Fibroblast of lung (primary cell): ENCODE data around the gene OR13J1.
"Not testable (repeated sequence)": the region's sequence is repeated elsewhere in the genome, so short reads cannot be mapped to it uniquely, and the experiment has no call there.

ENCODE experiments used
- CTCF ChIP-seq, 2 donors: IDR thresholded peaks in 1 of 2; conservative IDR thresholded peaks in 1 of 2; 1 replicate in 1 of 2; 2 replicates in 1 of 2; pipeline ENCODE4 v1.5.1; 2011 to 2012; ENCODE audit warnings: low read length in 2 of 2, control low read depth in 1 of 2, inconsistent platforms in 1 of 2, low read depth in 1 of 2, mild to moderate bottlenecking in 1 of 2
- EZH2 ChIP-seq: IDR thresholded peaks from 2 replicates; pipeline ENCODE4 v1.5.1; 2012; ENCODE audit warnings: low read length, control low read depth, mild to moderate bottlenecking; ENCODE audit errors: missing control alignments

DNA sequence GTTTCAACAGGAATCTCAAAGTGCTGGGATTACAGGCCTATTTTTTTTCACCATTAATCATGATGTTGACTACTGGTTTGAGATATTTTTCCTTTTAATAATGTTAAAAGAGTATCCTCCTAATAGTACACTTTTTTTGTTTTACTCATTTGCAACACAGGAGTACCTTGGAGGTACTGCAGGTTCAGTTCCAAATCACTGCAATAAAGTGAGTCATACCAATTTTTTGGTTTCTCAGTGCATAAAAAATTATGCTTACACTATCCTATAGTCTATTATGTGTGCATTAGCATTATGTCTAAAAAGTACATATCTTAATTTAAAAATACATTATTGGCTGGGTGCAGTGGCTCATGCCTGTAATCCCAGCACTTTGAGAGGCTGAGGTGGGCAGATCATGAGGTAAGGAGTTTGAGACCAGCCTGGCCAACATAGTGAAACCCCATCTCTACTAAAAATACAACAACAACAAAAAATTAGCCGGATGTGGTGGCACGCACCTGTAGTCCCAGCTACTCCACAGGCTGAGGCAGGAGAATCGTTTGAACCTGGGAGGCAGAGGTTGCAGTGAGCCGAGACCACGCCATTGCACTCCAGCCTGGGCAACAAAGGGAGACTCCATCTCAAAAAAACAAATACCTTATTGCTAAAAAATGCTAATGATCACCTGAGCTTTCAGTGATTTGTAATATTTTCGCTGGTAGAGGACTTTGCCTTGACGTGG is 27.3 kb upstream of the OR13J1 start:
- TF ChIP-seq CTCF (conservative IDR thresholded peaks at IDR 0.05 in 1 of 2, IDR thresholded peaks at IDR 0.05 in 1 of 2; ENCODE audit: low read depth in 1 of 2, low read length in 2 of 2); EZH2: not testable (repeated sequence)
